Renal pelvis (tissue), 4 donors: ENCODE measurements around the gene STK32A. TPM values are rescaled to one million over a fixed set of nuclear protein-coding genes. Genes with fewer than 3 reads are reported as not detected.
"Not testable (repeated sequence)": the region's sequence is repeated elsewhere in the genome, so short reads cannot be mapped to it uniquely, and the experiment has no call there.

Source experiments
- DNase-seq: peaks from one replicate; pipeline ENCODE4 v3.0.0-alpha.2; 2013
- polyA plus RNA-seq, 3 donors: library from polyadenylated mRNA; unstranded; fragments of 120-200 nt; gene quantifications; one replicate each; pipeline ENCODE4 v1.2.1, GENCODE V29; 2013; ENCODE audit not compliant: insufficient read length in 3 of 3

Gene STK32A
- polyA plus RNA-seq, 3 donors, result 10.7 to 19.5 (median 19.1) TPM

DNA sequence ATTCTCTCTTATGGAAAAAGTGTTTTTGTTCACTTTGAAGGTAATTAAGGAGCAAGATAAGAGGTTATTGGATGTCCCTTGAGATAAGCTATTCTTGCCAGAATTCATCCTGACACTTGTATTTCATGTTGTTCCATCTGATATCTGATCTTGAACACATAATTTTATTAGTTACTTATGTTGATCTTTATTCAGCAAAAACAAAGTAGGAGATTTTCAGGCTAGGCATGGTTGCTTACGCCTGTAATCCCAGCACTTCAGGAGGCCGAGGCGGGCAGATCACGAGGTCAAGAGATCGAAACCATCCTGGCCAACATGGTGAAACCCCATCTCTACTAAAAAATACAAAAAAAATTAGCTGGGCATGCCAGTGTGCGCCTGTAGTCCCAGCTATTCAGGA, 8.4 kb downstream of the STK32A start:
- DNase-seq, result not testable (repeated sequence)

DNA sequence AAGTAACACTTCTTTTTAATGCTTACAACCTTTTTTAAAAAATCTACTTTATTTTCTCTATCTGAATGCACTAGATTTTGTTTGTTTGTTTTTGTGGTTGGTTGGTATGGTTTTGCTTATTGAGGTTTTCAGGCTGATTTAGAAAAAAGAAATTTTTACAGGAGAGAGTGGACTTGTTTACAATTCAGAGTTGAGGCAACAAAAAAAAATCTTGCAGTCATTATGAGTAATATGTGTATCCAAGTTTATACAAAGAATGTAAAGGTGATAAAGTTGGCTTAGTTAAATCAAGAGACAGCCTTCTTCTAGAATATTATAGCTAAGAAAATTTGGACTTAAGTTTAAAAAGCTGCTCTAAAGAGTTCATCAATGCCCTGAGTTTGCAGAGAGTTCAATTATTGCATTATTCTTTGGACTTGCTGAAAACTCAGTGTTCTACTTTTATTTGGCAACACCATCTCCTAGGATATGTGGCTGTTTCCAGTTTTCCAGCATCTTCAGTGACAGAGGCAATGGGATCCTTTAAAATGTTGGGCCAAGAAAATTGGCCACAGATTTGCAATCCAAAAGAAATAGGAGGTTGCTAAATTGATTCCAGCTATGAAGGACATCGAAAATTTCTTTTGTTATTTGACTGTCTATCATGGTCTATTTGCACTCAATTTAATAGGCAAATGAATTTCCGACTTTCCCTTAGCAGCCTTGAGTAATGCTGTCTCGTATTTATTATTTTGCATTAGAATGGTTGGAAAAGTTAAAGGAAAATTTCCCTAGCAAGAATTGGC, 10.7 kb downstream of the STK32A start:
- no peak for DNase-seq

DNA sequence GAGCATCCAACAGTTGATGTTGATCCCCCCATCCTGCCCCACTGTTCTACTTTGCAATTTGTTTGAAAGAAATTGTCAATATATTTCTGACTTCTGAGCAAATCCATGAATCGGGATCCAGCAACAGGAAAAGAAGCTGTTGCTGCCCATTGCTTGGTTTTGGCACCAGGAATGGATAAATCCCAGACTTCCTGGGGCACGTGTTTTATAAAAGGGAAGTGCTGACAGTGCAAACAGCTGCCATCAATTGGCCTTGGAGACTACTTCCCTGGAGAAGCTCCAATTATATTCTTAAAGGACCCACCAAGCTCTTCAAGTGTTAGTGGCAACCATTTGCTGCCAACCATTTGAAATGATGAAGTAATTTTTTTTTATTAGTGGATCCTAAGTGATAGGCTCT, 13.7 kb downstream of the STK32A start:
- DNase-seq, result no peak

DNA sequence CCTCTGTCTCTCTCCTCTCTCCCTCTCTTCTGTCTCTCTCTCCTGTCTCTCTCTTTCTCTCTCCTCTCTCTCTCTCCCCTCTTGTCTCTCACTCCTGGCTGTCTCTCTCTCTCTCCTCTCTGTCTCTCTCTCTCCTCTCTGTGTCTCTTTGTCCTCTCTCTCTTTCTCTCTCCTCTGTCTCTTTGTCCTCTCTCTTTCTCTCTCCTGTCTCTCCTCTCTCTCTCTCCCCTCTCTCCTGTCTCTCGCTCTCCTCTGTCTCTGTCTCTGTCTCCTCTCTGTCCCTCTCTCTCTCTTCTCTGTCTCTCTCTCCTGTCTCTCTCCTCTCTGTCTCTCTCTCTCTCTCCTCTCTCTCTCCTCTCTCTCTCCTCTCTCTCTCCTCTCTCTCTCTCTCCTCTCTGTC, 25.0 kb downstream of the STK32A start:
- no peak for DNase-seq

DNA sequence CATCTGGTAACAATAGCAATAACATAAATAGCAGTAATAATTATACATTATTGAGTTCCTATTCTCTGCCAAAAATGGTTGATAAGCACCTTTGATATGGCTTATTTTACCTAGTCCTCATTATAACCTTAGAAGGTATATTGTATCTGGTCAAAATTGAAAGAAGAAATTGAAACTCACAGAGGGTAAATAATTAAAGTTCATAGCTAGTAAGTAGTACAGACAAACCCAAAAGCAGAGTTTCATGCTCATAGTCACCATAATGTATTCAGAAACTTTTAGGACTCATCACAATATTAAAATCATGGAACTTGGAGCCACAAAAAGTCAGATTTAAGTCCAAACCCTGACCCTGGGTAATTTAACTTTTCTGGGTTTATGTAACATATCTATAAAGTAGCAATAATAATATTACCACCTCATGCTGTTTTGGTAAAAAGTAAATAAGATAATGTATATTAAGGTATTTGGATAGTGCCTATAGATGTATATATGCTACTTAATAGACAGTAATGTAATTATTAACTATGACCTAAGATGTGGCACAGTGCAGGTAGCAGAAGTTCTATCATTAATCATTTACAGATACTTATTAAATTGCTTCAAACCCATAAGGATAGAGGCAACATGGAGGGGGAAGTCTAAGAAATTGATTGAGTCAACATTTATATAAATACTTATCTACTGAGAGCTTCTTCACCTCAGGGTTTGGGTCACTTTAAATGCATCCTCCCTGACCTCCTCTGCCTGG, 32.4 kb downstream of the STK32A start:
- DNase-seq, result no peak

DNA sequence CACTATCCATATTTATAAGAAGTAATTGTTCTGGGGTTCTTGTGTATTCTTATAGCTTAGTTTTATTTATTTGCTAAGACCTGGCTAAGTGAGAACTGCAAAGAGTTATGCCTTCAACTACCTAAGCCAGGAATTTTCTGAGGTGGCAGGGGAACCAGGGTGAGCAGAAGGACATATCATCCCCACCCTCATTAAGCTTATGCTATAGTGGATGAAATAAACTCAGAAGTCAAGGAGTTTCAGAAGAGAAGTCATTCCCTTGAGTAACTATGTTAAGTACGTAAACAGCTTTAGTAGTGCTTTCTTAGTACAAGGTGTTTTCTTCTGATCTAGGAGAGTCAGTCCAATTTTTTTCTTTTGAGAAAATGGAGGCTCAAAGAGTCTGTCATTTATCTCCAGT, 41.7 kb downstream of the STK32A start:
- no peak for DNase-seq

- DNase-seq, result no peak
Observed at GRCh38 chr5:147286296-147286695, 51.5 kb downstream of the STK32A start.

- no peak for DNase-seq
Observed at GRCh38 chr5:147287110-147287509, 52.3 kb downstream of the STK32A start.

GRCh38 chr5:147290261-147290660, 55.4 kb downstream of the STK32A start:
- DNase-seq, result no peak

DNA sequence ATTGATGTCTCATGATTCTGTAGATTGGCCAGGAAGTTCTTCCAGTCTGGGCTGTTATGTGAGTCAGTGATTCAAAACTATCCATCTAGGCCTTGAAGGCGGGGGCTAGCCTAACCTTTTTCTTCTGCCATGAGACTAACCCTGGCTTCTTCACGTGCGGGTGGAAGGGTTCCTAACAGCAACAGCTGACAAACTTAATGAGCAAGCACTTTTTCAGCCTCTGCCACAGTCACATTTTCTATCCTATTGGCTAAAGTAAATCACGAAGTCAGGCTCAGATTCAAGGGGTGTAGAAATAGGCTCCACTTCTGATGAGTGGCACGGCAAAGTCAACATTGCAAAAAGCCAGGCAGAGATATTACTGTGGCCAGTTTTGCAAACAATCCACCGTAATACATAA, 68.4 kb downstream of the STK32A start:
- no peak for DNase-seq

- DNase-seq, result no peak
Observed at GRCh38 chr5:147303976-147304375, 69.2 kb downstream of the STK32A start.

GRCh38 chr5:147305147-147305546, 70.3 kb downstream of the STK32A start:
- DNase-seq, result no peak

GRCh38 chr5:147306351-147306750, 71.5 kb downstream of the STK32A start:
- DNase-seq, result no peak

GRCh38 chr5:147307170-147307569, 72.3 kb downstream of the STK32A start:
- DNase-seq, result no peak

DNA sequence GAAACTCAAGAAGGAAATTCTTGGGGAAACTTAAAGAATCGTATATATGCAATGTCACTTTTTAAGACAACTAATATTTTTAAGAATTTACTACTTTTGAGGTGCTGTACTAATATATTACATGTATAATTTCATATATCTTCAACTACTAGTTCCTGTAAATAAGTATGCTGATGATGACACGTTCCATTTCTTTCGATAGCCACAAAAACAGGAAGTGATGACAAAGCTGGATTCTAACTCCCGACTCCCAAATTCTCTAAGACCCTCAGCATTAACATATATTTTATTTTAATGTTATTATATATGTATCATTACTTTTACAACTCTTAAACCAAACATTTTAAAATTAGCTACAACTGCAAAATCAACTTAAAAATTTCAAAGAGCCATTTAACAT, 74.8 kb downstream of the STK32A start:
- no peak for DNase-seq

DNA sequence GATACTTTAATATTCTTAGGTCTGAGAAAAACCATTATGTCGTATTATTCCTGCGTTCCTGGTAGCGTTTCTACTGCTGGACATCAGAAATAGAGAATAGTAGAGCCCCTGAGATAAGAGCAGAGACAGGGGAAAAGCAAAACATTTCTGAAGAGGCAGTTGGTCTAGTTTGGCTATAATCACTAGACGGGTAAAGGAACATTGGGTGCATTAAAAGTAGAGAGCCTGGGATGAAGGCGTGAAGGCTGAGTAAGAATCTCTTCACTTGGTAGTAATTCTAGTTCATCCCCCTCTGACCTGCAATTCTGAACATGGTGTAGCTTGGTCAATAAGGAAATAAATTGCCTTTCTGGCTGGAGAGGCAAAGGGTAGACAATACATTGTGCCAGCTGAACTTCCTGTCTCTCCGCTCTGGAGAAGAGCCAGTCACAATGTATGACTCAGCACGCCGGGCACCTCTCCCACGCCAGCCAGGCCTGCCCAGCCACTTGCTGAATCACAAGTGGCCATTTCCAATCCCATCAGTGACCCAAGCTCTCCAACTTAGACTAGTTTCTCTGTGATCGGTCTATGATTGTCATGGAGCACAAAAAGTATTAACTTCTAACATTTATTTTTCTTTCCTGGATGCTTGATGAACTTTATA, 75.4 kb downstream of the STK32A start:
- no peak for DNase-seq

GRCh38 chr5:147317978-147318684, 83.3 kb downstream of the STK32A start:
- DNase-seq, result no peak

- DNase-seq, result no peak
Observed at GRCh38 chr5:147321569-147321968, 86.7 kb downstream of the STK32A start.

DNA sequence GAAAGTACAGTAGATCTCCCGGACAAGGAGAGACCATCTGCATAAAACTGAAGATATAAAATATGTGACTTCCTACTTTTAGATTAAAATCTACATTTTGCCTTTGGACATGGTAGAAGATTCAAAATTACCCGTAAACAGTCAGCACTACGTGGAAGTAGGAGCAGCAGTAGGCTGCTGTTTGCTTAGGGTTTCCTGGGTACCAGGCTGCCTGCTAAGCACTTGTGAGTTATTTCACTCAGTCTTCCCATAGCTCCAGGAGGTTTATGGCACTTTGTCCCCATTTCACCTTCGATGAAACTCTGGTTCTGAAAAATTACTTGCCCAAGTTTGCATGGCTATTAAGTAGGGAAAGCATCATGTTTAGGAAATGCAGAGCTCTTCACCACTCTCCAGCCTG, 92.6 kb downstream of the STK32A start:
- DNase-seq, result no peak

DNA sequence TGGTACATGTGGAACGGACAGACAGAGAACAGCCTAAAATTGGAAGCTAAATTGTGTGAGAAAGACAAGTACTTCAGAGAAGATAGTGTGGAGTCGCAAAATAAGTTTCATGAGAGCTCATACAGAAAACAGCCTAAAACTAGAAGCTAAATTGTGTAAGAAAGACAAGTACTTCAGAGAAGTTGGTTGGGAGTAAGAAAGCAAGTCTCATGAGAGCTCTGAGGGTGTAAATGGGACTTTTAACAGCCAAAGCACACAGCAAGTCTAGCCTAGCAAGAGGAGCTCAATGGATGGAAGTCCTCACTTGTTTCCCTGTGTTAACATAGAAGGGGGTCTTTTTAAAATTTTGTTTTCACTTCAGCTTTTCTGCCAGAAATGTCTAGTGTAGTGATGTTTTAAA, 93.1 kb downstream of the STK32A start:
- no peak for DNase-seq

- no peak for DNase-seq
Observed at GRCh38 chr5:147332658-147333057, 97.8 kb downstream of the STK32A start.

- peak; percentile 72 for DNase-seq
Observed at GRCh38 chr5:147336876-147337275, 102.0 kb downstream of the STK32A start.
